HG03378 (cell line): ENCODE data around the gene EEFSEC.

Experiments
- ATAC-seq: cut with Tn5 transposase; IDR thresholded peaks from one replicate; pipeline ENCODE4 v1.9.1; 2021; ENCODE audit warnings: mild to moderate bottlenecking, moderate library complexity; ENCODE audit not compliant: unreplicated experiment

EEFSEC gene

DNA sequence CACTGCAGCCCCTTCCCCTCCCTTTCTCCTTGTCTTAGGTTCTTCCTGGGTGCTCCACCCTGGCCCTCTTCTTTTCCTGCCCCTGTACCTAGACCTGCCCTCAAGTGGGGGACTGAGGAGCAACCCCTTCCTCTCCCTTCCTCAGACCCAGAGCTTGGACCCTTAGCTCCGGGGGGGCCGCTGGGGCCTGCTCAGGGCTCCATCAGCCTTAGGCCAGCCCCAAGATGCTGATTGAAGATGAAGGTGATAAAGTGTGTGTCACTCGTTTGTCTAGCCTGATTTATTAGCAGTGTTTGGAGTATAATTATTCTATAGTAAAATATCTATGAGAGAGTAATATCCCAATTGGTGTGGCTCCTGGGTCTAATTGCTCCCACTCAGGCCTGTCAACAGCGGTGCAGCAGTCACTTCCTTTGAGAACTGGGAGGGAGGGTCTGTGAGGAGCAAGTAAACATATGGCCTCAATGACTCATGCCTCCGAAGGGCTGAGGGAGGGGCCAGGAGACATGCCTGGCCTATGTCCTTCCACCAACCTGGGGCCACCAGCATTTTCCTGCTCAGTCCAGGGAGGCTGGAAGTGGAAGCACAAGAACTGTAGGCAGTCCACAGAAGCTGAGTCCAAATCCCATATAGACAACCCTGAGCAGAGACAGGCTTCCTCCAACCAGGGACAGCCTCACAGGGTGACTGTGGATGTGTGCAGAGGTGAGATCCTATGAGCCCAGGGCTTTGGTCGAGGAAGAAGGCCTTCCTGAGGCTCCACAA lies 190.2 kb downstream of the EEFSEC start:
- no peak for ATAC-seq

- ATAC-seq: no peak
Observed at GRCh38 chr3:128344052-128344735, 190.9 kb downstream of the EEFSEC start.

DNA sequence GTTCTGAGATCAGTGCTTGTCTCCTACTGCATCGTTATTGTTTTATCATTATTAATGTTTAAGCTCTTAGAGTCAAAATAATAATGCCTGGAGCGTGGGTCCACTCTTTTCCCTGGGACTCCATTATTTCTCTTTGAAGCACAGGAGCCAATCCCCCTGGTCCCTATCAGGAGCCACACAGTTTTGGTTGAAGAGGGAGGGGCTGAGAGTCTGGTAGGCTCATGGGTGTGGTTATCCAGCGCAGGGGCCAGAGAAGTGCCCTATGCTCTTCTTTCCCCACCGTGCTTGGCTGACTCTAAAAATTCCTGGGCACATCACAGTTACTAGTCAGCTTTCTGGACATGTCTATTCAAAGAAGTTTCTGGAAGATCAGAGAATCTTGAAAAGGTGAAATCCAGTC lies 191.9 kb downstream of the EEFSEC start:
- no peak for ATAC-seq

DNA sequence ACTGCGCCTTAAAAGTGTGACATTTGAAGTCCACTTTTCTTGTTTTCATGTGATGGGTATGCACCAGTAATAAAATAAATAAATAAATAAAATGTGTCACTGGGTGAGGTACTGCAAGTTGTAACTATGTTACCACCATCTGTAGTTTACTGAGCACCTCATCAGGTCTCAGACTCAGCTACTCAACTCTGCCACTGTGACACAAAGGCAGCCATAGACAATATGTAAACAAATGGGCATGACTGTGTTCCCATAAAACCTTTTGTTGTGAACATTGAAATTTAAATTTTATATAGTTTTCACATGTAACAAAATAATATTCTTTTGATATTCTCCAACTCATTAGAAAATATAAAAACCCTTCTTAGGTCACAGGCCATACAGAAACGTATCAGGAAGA lies 193.3 kb downstream of the EEFSEC start:
- ATAC-seq: no peak

- no peak for ATAC-seq
Observed at GRCh38 chr3:128347282-128347681, 194.0 kb downstream of the EEFSEC start.

- ATAC-seq: no peak
Observed at GRCh38 chr3:128348075-128348474, 194.8 kb downstream of the EEFSEC start.

DNA sequence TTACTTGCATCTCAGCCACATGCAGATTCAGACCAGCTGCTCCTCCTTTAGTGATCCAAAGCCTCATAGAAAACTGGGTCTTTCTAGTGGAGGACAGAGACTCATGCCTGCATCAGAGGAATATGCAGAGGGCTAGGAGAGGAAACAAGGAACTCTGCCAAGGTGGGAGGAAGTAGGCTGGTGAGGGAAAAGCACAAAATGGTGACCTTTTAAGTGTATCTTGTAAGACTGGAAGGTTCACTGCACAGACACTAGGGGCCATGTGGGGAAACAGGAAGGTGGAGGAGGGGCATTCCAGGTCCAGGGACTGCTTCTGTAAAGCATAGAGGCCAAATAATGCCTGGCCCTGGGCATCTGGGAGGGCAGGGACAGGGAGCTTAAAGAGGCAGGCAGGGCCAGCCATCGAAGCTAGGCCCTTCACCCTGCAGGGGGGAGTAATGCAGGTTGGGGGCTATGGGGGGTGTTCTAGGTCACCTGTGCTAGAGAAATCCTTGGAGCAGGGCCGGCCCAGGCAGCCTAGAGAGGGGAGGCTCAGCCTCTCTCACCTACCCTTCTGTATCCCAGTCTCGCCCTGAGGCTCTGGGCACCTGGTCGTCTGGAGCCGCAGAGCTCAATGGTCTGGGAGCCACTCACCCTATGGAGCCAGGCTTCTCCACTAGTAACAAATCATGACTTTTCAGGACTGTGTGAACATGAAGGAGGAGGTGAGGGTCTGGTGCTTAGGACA lies 195.7 kb downstream of the EEFSEC start:
- no peak for ATAC-seq

GRCh38 chr3:128349963-128350599 lies 196.8 kb downstream of the EEFSEC start:
- no peak for ATAC-seq

DNA sequence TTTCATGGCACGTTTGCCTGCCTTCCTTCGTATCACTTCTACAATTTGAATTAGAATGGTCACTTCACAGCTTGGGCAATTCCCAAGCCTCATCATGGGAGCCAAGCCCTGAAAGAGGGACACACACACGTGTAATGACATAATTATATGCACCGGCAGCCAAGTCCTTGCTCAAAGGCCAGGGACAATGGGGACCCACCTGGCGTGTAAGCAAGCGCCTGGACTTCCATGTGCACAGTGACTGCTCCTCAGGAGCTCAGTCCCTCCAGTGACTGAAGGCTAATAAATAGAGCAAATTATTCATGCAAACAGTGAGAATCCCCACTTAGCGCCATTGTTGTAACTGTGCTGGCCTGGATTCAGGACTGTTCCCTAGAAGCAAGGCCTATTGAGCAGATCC lies 198.3 kb downstream of the EEFSEC start:
- ATAC-seq: no peak

DNA sequence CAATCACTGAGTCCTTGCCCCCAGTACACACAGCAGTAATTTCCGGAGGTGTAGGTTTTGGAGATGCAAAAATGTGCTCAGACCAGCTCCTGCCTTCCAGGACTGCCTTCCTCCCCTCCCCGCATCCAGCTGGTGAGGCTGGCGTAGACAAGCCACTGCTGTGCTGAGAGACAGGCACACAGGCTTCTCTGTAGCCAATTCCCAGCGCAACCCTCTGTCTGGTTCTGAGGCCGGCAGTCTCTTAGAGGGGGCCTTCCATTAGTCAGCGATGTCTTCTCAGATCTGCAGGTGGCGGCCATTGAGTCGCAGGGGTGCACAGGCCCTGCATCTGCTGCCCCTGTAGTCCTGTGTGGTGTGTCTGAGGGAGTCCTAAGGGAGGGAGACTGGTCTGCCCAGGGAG lies 199.0 kb downstream of the EEFSEC start:
- ATAC-seq: no peak

- ATAC-seq: no peak
Observed at GRCh38 chr3:128353361-128353965, 200.2 kb downstream of the EEFSEC start.

GRCh38 chr3:128353991-128354687 lies 200.9 kb downstream of the EEFSEC start:
- ATAC-seq: no peak

DNA sequence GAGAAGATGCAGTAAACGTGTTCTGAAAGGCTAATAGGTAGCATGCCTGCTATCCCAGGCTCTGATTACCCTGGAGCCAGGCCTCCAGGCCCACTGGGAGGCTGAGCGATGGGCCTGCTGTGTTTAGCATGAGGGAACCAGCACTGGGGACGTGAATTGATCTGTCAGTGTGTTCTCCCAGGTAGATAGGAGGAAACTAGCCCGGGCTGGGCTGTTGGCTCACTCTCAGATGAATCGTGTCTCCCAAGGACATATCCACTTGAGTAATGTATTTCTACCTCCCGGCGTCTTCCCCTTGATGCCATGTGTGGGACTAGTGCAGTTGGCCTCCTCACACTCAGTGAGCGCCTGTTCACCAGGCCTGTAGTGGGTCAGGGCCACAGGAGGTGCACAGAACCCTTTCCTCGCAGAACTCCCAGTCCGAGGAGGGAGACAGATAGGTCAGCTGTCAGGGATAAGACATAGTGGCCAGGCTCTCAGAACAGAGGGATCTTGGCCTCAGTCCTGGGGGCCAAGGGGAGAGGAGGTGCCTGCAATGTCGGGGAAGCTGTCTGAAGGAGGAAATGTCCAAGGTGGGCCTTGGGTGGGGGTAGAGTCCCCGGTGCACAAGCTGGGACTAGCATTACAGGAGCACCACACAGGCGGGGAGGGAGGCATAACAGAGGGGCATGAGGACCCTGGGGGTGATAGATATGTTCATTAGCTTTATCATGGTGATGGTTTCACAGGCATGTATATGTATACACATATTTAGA lies 201.7 kb downstream of the EEFSEC start:
- no peak for ATAC-seq

DNA sequence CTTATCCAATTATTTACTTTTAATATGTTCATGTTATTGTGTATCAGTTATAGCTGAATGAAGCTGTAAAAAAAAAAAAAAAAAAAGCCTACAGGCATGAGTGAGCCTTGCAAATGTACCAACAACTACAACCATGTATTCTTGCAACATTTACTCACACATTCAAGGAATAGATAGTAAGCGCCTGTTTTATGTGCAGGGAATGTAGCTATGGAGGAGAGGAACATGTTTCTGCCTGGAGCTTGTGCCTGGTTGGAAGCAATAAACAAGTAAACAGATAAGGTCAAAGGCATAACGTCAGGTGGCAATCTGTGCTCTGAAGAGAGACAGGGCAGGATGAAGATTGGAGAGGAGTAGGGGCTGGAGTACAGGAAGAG lies 202.2 kb downstream of the EEFSEC start:
- no peak for ATAC-seq

- no peak for ATAC-seq
Observed at GRCh38 chr3:128356822-128357221, 203.5 kb downstream of the EEFSEC start.

GRCh38 chr3:128357538-128357937 lies 204.3 kb downstream of the EEFSEC start:
- no peak for ATAC-seq

- ATAC-seq: no peak
Observed at GRCh38 chr3:128358156-128358895, 205.0 kb downstream of the EEFSEC start.

DNA sequence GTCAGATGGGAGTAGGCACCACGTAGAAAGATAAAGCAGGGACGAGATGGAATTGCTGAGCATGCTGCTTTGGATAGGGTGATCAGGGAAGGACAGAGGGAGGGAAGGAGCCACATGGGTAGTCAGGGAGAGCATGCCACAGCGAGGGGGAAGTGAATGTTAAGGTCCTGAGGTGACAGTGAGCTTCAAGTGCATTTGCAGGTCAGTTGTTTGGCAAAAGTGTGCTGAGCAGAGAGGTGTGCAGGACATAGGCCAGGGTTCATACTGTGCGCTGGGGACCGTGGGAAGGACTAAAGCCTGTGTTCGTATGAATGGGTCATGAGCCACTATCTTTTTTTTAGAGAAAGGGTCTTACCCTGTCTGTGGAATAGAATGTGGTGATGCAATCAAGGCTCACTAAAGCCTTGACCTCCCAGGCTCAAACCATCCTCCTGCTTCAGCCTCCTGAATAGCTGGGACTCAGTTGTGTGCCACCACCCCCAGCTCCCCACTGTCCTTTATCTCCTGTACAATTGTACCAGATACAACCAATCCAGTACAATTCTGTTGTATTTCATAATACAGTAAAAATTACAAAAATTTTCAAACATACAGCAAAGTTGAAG lies 205.9 kb downstream of the EEFSEC start:
- ATAC-seq: no peak
